Right atrium auricular region (tissue), 2 donors: ENCODE measurements around the gene CENPW. TPM values are rescaled to one million over a fixed set of nuclear protein-coding genes. Genes with fewer than 3 reads are reported as not detected.

Experiments used
- DNase-seq: peaks from one replicate; pipeline ENCODE4 v3.0.0-alpha.2; 2019; ENCODE audit warnings: low spot score
- H3K27ac ChIP-seq, 2 donors: fragments of 200-600 bp; sonication (generic); 1 replicate in 1 of 2; 2 replicates in 1 of 2; pipeline ENCODE4 v1.5.1; 2016 to 2019
- H3K27me3 ChIP-seq, 2 donors: fragments of 200-600 bp; sonication (generic); one replicate each; pipeline versions ENCODE4 v1.5.1 to v1.6.0; 2017 to 2019
- H3K36me3 ChIP-seq: fragments of 200-600 bp; sonication (generic); one replicate; pipeline ENCODE4 v1.5.1; 2016
- H3K4me1 ChIP-seq, 2 donors: fragments of 200-600 bp; sonication (generic); one replicate each; pipeline versions ENCODE4 v1.5.1 to v1.6.0; 2017 to 2019
- H3K4me3 ChIP-seq, 2 donors: fragments of 200-600 bp; sonication (generic); 1 replicate in 1 of 2; 2 replicates in 1 of 2; pipeline ENCODE4 v1.5.1; 2017 to 2019; ENCODE audit warnings: mild to moderate bottlenecking in 1 of 2, moderate library complexity in 1 of 2
- H3K9me3 ChIP-seq, 2 donors: fragments of 200-600 bp; sonication (generic); one replicate each; pipeline ENCODE4 v1.5.1; 2019
- total RNA-seq, 2 donors: library from RNA; depleted of rRNA; stranded (reverse); fragments of >200 nt; gene quantifications; one replicate each; pipeline ENCODE4 v1.1.0, GENCODE V29; 2016
- TF ChIP-seq, protein P1 (sequence below), 2 donors: fragments of 200-600 bp; sonication (generic); IDR thresholded peaks; one replicate each; pipeline ENCODE4 v1.5.1; 2019; ENCODE audit warnings: antibody characterized with exemption in 2 of 2

CENPW gene
- total RNA-seq, 2 donors from 2014 or later, result not detected

DNA sequence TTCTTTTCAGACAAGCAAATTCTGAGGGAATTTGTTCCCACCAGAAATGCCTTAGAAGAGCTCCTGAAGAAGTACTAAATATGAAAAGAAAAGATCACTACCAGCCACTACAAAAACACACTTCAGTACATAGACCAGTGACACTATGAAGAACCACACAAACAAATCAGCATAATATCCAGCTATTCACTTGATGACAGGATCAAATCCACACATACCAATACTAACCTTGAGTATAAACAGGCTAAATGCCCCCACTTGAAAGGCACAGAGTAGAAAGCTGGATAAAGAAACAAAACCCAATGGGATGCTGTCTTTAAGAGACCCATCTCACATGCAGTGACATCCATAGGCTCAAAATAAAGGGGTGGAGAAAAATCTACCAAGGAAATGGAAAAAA lies 43.3 kb downstream of the CENPW start:
- H3K9me3 ChIP-seq, result peaks cover 0 to 24% of the 10 kb centered on the region in 2 donors
- no peak for DNase-seq
- no peak overlapping the region for H3K4me3 ChIP-seq
- H3K36me3 ChIP-seq, result no peaks in the 10 kb centered on the region
- no peaks in the 10 kb centered on the region for H3K4me1 ChIP-seq
- TF ChIP-seq, protein P1, sequence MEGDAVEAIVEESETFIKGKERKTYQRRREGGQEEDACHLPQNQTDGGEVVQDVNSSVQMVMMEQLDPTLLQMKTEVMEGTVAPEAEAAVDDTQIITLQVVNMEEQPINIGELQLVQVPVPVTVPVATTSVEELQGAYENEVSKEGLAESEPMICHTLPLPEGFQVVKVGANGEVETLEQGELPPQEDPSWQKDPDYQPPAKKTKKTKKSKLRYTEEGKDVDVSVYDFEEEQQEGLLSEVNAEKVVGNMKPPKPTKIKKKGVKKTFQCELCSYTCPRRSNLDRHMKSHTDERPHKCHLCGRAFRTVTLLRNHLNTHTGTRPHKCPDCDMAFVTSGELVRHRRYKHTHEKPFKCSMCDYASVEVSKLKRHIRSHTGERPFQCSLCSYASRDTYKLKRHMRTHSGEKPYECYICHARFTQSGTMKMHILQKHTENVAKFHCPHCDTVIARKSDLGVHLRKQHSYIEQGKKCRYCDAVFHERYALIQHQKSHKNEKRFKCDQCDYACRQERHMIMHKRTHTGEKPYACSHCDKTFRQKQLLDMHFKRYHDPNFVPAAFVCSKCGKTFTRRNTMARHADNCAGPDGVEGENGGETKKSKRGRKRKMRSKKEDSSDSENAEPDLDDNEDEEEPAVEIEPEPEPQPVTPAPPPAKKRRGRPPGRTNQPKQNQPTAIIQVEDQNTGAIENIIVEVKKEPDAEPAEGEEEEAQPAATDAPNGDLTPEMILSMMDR (IDR thresholded peaks at IDR 0.05), result no peak
- H3K27ac ChIP-seq, result no peak overlapping the region
- H3K27me3 ChIP-seq, result no peaks in the 10 kb centered on the region

DNA sequence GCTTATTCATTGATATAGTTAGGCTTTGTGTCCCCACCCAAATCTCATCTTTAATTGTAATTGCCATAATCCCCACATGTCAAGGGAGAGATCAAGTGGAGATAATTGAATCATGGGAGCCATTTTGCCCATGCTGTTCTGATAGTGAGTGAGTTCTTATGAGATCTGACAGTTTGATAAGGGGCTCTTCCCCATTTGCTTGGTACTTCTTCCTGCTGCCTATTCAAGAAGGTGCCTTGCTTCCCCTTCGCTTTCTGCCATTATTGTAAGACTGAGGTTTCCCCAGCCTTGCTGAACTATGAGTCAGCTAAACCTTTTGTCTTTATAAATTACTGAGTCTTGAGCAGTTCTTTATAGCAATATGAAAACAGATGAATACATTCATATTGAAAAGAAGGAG lies 45.6 kb downstream of the CENPW start:
- TF ChIP-seq, protein P1 (IDR thresholded peaks at IDR 0.05), result no peak

DNA sequence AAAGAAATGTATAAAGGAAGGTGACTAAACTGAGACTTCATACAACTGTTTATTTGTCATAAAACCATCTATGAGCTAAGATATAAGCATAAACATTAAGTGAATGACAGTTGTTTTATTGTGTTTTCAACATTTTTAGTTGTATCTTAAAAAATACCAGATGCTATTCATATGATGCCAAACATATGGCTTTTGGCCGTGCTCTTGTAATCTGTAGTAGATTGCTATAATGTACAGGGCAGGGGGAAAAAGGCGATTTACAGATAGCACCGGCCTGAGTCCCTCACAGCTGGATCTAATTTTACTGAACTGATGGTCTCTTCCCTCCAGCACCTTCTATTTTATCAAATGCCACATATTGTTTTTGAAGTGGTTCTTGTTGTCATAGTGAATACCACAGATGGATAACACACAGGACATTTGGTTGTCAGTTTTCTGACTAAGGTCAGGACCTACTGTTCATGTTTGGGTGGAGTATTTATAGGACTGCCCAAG lies 48.2 kb downstream of the CENPW start:
- Histone ChIP-seq H3K4me3 (no peak overlapping the region), H3K36me3 (no peaks in the 10 kb centered on the region), H3K4me1 (no peaks in the 10 kb centered on the region), H3K9me3 (peaks cover 0 to 20% of the 10 kb centered on the region in 2 donors), H3K27me3 (no peaks in the 10 kb centered on the region), H3K27ac (no peak overlapping the region)
- no peak for DNase-seq
- TF ChIP-seq, protein P1 (IDR thresholded peaks at IDR 0.05), result no peak

More for the DNA sequence above, 45.6 kb downstream of the CENPW start:
- H3K4me1 ChIP-seq, result no peaks in the 10 kb centered on the region
- no peaks in the 10 kb centered on the region for H3K27me3 ChIP-seq
- no peak for DNase-seq
- H3K36me3 ChIP-seq, result no peaks in the 10 kb centered on the region
- no peak overlapping the region for H3K27ac ChIP-seq
- H3K9me3 ChIP-seq, result peaks cover 0 to 24% of the 10 kb centered on the region in 2 donors
- H3K4me3 ChIP-seq, result no peak overlapping the region

DNA sequence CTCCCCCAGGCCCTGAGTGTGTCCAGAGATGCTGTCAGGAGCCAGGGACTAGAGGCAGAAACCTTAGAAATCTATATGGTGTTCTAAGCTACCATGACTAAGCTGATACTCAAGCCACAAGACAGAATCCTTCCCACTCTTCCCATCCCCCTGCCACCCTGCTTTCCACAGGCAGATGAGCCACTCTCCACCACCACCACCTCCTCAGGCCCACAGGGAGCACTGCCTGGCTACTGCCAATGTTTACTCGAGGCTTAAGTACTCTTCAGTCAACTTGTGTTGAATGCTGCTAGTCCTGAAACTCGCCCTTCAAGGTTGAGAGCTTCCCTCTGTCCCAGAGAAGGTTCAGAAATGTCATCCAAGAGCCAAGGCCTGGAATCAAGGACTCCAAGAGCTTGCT lies 56.2 kb downstream of the CENPW start:
- Histone ChIP-seq H3K36me3 (no peaks in the 10 kb centered on the region), H3K4me1 (no peaks in the 10 kb centered on the region), H3K9me3 (peaks cover 0 to 7% of the 10 kb centered on the region in 2 donors), H3K4me3 (no peak overlapping the region), H3K27me3 (no peaks in the 10 kb centered on the region), H3K27ac (no peak overlapping the region)
- TF ChIP-seq, protein P1 (IDR thresholded peaks at IDR 0.05), result no peak
- no peak for DNase-seq
